Transverse colon (tissue), 4 donors: ENCODE results near the gene C16orf86. TPM values are rescaled to one million over a fixed set of nuclear protein-coding genes. Genes with fewer than 3 reads are reported as not detected.

Experiments
- DNase-seq: peaks from one replicate; pipeline ENCODE4 v3.0.0-alpha.2; 2019
- H3K27ac ChIP-seq, 4 donors: fragments of 200-600 bp; sonication (generic); 2 replicates each; pipeline ENCODE4 v1.5.1; 2016 to 2018; ENCODE audit warnings: inconsistent platforms in 4 of 4
- H3K27me3 ChIP-seq: fragments of 200-600 bp; sonication (generic); 2 replicates; pipeline ENCODE4 v1.5.1; 2017; ENCODE audit warnings: inconsistent platforms
- H3K36me3 ChIP-seq, 4 donors: fragments of 200-600 bp; sonication (generic); 2 replicates each; pipeline ENCODE4 v1.5.1; 2017 to 2019; ENCODE audit warnings: inconsistent platforms in 4 of 4
- H3K4me1 ChIP-seq, 4 donors: fragments of 200-600 bp; sonication (generic); 2 replicates each; pipeline ENCODE4 v1.5.1; 2017 to 2020; ENCODE audit warnings: inconsistent platforms in 4 of 4
- H3K4me3 ChIP-seq, 4 donors: fragments of 200-600 bp; sonication (generic); 1 replicate in 1 of 4; 2 replicates in 3 of 4; pipeline versions ENCODE4 v1.5.1 to v1.6.1; 2017 to 2019; ENCODE audit warnings: inconsistent platforms in 4 of 4
- H3K9me3 ChIP-seq, 2 donors: fragments of 200-600 bp; sonication (generic); 2 replicates each; pipeline ENCODE4 v1.5.1; 2017 to 2019; ENCODE audit warnings: inconsistent platforms in 2 of 2
- CTCF ChIP-seq, 5 experiments: fragments of 200-600 bp in 3 of 5; fragments of 450-650 bp in 2 of 5; sonication (generic) in 3 of 5; IDR thresholded peaks; 1 replicate in 2 of 5; 2 replicates in 3 of 5; pipeline ENCODE4 v1.5.1; 2016 to 2017; ENCODE audit warnings: antibody characterized with exemption in 5 of 5, inconsistent platforms in 3 of 5, mild to moderate bottlenecking in 2 of 5, moderate library complexity in 1 of 5
- EP300 ChIP-seq: sonication (generic); formaldehyde crosslinking; IDR thresholded peaks from one replicate; pipeline ENCODE4 v1.6.1; 2017; ENCODE audit warnings: antibody characterized with exemption, low read depth
- POLR2A ChIP-seq: fragments of 450-650 bp; IDR thresholded peaks from one replicate; pipeline ENCODE4 v1.6.1; 2016; ENCODE audit warnings: antibody characterized with exemption, mild to moderate bottlenecking, moderate library complexity
- POLR2AphosphoS5 ChIP-seq, 3 donors: sonication (generic); formaldehyde crosslinking; IDR thresholded peaks; one replicate each; pipeline ENCODE4 v1.6.1; 2016; ENCODE audit warnings: antibody characterized with exemption in 3 of 3
- WGBS, 2 donors: methylation state at CpG; one replicate each; pipeline ENCODE4 v1.1.5; 2018; ENCODE audit warnings: low coverage in 1 of 2; 5-methylcytosine and 5-hydroxymethylcytosine counted together
- in situ Hi-C, 4 donors: fragments of 200-750 bp; cut with MboI; loops; one replicate each; pipeline versions ENCODE4 v1.15.0 to v1.15.1; 2017; ENCODE audit warnings: low sequenced_read_pairs in 3 of 4, low pct_ligation_motif_present in 1 of 4, low pct_unique_long_range_greater_than_20kb in 1 of 4
- intact Hi-C: fragments of 100-400 bp; cut with DNase I; formaldehyde crosslinking; loops from one replicate; pipeline ENCODE4 v1.15.1; 2023; ENCODE audit warnings: low total_unique reads
- total RNA-seq, 4 donors: library from RNA; depleted of rRNA; stranded (reverse); fragments of >200 nt; gene quantifications; one replicate each; pipeline ENCODE4 v1.1.0, GENCODE V29; 2016

The C16orf86 gene
- total RNA-seq, 4 donors from 2014 or later: 0.60 to 7.1 (median 4.4) TPM

DNA sequence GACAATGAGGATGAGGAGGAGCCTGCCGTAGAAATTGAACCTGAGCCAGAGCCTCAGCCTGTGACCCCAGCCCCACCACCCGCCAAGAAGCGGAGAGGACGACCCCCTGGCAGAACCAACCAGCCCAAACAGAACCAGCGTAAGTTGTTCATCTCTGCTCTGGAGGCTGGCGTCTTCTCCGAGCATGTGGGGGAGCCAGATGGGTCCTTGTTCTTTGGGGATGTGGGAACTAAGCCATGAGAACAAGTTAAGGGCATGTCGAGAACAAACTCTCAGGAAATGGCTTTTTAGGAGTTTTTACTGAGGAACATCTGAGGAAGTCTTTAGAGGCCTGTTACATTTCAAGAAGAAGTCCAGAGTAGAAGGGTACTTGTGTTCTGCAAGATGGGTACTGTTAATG lies 29.9 kb upstream of the C16orf86 start:
- in situ Hi-C loops: loop anchor here in 1 of 4 donors (10.0 kb wide), 1 partner anchor 62 kb away; no protein-coding TSS in a partner anchor
- intact Hi-C loops: no loop called here
- H3K4me1 ChIP-seq: no peaks in the 10 kb centered on the region
- H3K27ac ChIP-seq: no peak overlapping the region
- no peak overlapping the region for H3K4me3 ChIP-seq
- H3K9me3 ChIP-seq: no peaks in the 10 kb centered on the region
- no peak for TF ChIP-seq POLR2A
- no peak for TF ChIP-seq CTCF (IDR thresholded peaks at IDR 0.05)
- TF ChIP-seq POLR2AphosphoS5 (IDR thresholded peaks at IDR 0.05): no peak
- TF ChIP-seq EP300: no peak
- DNase-seq: no peak
- peaks cover 0 to 54% (median 21%) of the 10 kb centered on the region in 4 donors for H3K36me3 ChIP-seq
- 91% methylated on average over 8 of the region's 8 CpGs; no CpG with 5 or more reads in 1 of the 2 donors for WGBS, 2 donors
- no peaks in the 10 kb centered on the region for H3K27me3 ChIP-seq

GRCh38 chr16:67637625-67638024 lies 29.0 kb upstream of the C16orf86 start:
- intact Hi-C loops (no loop called here), in situ Hi-C loops (loop anchor here in 1 of 4 donors (10.0 kb wide), 1 partner anchor 63 kb away; no protein-coding TSS in a partner anchor)
- WGBS, 2 donors: 89 to 93% methylated on average over 12 of the region's 12 CpGs

DNA sequence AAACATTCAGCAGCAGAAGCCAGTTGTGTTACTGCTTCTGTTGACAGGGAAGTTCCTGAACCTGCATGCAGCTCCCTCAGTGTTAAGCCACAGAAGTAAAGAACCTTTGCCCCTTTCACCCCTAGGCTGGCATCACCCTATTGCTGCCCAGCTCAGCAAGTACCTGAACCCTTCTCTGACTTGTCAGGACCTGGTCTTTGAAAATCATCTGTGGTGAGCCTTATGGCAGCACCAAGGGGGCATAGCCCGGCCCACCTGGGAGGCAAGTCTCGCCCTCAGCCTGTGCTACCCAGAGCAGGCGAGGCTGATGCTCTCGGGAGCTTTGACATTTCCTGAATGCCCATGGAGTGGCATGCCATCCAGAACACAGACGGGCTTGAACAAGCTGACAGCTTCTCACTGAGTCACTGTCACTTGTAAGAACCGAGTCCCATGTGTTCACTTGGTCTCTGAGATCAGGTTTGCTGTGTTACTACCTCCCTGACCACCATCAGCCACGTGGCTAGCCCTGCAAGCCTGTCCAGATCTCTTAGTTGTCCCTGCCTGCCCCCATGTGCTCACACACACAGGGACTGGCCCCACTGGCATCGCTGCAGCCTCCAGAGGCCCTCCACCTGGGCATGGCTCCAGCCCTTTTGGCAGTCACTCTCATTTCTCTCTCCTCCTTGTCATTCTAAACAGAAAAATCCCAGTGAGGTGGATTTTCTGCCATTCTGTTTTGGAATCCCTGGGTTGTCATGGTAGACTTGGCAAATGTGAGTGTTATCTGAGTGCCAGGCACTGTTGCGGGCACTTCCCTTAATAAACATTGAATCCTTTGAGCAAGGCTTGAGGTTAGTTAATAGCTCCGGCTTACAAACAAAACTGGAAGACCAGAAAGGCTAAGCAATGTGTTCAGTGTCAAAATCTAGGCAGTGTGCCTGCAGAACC lies 24.6 kb upstream of the C16orf86 start:
- no peak overlapping the region for H3K4me3 ChIP-seq
- no peaks in the 10 kb centered on the region for H3K9me3 ChIP-seq
- peak in 2 of 3 donors; percentile 30 to 36 for TF ChIP-seq POLR2AphosphoS5 (IDR thresholded peaks at IDR 0.05)
- TF ChIP-seq POLR2A: no peak
- peaks cover 0 to 20% (median 9%) of the 10 kb centered on the region in 4 donors for H3K36me3 ChIP-seq
- 38 to 51% methylated on average over 1 to 5 of the region's 10 CpGs for WGBS, 2 donors
- DNase-seq: no peak
- H3K27ac ChIP-seq: peak overlapping the region in 1 of 4 donors; percentile 23
- in situ Hi-C loops (loop anchor here in 1 of 4 donors (10.0 kb wide), 1 partner anchor 87 kb away; no protein-coding TSS in a partner anchor), intact Hi-C loops (loop anchor here (5.0 kb wide), 1 partner anchor 95 kb away; no protein-coding TSS in a partner anchor)
- peaks cover 0 to 18% (median 8%) of the 10 kb centered on the region in 4 donors for H3K4me1 ChIP-seq
- peaks cover 34% of the 10 kb centered on the region for H3K27me3 ChIP-seq

More at GRCh38 chr16:67637625-67638024, 29.0 kb upstream of the C16orf86 start:
- no peak for DNase-seq
- no peaks in the 10 kb centered on the region for H3K9me3 ChIP-seq
- H3K36me3 ChIP-seq: peaks cover 0 to 47% (median 19%) of the 10 kb centered on the region in 4 donors
- TF ChIP-seq EP300: no peak
- TF ChIP-seq POLR2A: no peak
- no peak for TF ChIP-seq CTCF (IDR thresholded peaks at IDR 0.05)
- no peak for TF ChIP-seq POLR2AphosphoS5 (IDR thresholded peaks at IDR 0.05)
- no peaks in the 10 kb centered on the region for H3K27me3 ChIP-seq
- no peak overlapping the region for H3K27ac ChIP-seq
- peaks cover 0 to 8% (median 0%) of the 10 kb centered on the region in 4 donors for H3K4me1 ChIP-seq
- no peak overlapping the region for H3K4me3 ChIP-seq

- H3K27ac ChIP-seq: no peak overlapping the region
- intact Hi-C loops: loop anchor here (5.0 kb wide), 1 partner anchor 97 kb away; no protein-coding TSS in a partner anchor
- no peak for DNase-seq
- no peak overlapping the region for H3K4me3 ChIP-seq
- H3K4me1 ChIP-seq: peaks cover 0 to 22% (median 8%) of the 10 kb centered on the region in 4 donors
- peaks cover 54% of the 10 kb centered on the region for H3K27me3 ChIP-seq
- peaks cover 0 to 5% (median under 1%) of the 10 kb centered on the region in 4 donors for H3K36me3 ChIP-seq
- TF ChIP-seq POLR2A (no peak), EP300 (no peak)
- H3K9me3 ChIP-seq: no peaks in the 10 kb centered on the region
- WGBS, 2 donors: 89% methylated on average over 9 of the region's 9 CpGs; no CpG with 5 or more reads in 1 of the 2 donors
- in situ Hi-C loops: loop anchor here in 1 of 4 donors (10.0 kb wide), 1 partner anchor 89 kb away; no protein-coding TSS in a partner anchor
These were observed 22.6 kb upstream of the C16orf86 start for GRCh38 chr16:67644038-67644437.
